HCT116 (cell line): Measurements from ENCODE around the gene CFAP46.

Source experiments
- CTCF ChIP-seq, 3 experiments: fragments of 200-600 bp in 1 of 3; sonication (generic) in 1 of 3; IDR thresholded peaks in 2 of 3; conservative IDR thresholded peaks in 1 of 3; 2 replicates each; pipeline ENCODE4 v1.5.1; 2012 to 2017; ENCODE audit warnings: low read depth in 2 of 3, low read length in 2 of 3, antibody characterized with exemption in 1 of 3, borderline replicate concordance in 1 of 3, control low read depth in 1 of 3, mild to moderate bottlenecking in 1 of 3, mixed read lengths in 1 of 3, mixed run types in 1 of 3, moderate library complexity in 1 of 3; ENCODE audit not compliant: insufficient read depth in 1 of 3
- EZH2 ChIP-seq: fragments of 200-600 bp; sonication (generic); IDR thresholded peaks from 2 replicates; pipeline ENCODE4 v1.6.1; 2017; ENCODE audit warnings: antibody characterized with exemption, mixed run types

DNA sequence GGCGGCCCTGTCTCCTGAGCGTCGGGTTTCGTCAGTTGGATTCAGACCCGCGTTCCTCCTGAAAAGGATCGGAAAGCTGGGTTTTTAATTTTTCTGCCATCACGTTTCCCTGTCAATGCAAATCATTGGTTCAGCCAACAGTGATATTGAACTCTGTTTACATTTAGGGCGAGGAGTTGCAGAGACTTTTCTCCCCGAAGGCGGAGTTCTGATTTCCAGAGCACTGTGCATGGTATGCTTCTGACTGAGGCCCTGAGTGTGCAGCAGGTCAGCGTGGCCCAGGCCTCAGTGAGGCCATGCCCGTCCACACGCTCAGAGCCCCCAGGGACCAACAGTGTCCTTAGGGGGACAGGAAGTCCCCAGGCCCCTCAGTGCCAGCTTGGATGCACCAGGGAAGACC lies 183.5 kb downstream of the CFAP46 start:
- no peak for TF ChIP-seq CTCF (IDR thresholded peaks at IDR 0.05 in 2 of 3, conservative IDR thresholded peaks at IDR 0.05 in 1 of 3; ENCODE audit: borderline replicate concordance in 1 of 3, insufficient read depth in 1 of 3, low read depth in 2 of 3, low read length in 2 of 3)
- no peak for TF ChIP-seq EZH2
